ENCODE data around the gene SCAMP4.
"Not testable (repeated sequence)": the region's sequence is repeated elsewhere in the genome, so short reads cannot be mapped to it uniquely, and the experiment has no call there.

SCAMP4 gene

GRCh38 chr19:1866693-1867348, 38.4 kb upstream of the SCAMP4 start:
- DNase-seq (ENCODE audit: low spot score) = no peak

GRCh38 chr19:1867349-1867724, 37.9 kb upstream of the SCAMP4 start:
- no peak for DNase-seq (ENCODE audit: low spot score)

DNA sequence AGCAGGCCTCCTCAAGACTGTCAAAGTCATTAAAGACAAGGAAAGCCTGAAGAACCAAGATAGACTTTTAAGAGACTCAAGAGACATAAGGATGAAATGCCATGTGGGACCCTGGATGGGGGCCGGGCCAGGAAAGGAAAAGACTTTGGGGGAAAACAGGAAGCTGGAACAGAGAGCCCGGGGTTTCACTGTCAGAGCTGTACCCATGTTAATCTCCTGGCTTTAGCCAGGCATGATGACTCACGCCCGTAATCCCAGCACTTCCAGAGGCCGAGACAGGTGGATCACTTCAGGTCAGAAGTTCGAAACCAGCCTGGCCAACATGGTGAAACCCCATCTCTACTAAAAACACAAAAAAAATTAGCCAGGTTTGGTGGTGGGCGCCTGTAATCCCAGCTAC, 36.2 kb upstream of the SCAMP4 start:
- no peak for DNase-seq (ENCODE audit: low spot score)

- DNase-seq (ENCODE audit: low spot score) = no peak
These were observed 34.0 kb upstream of the SCAMP4 start for GRCh38 chr19:1871140-1871597.

- DNase-seq (ENCODE audit: low spot score) = no peak
These were observed 33.6 kb upstream of the SCAMP4 start for GRCh38 chr19:1871630-1872029.

DNA sequence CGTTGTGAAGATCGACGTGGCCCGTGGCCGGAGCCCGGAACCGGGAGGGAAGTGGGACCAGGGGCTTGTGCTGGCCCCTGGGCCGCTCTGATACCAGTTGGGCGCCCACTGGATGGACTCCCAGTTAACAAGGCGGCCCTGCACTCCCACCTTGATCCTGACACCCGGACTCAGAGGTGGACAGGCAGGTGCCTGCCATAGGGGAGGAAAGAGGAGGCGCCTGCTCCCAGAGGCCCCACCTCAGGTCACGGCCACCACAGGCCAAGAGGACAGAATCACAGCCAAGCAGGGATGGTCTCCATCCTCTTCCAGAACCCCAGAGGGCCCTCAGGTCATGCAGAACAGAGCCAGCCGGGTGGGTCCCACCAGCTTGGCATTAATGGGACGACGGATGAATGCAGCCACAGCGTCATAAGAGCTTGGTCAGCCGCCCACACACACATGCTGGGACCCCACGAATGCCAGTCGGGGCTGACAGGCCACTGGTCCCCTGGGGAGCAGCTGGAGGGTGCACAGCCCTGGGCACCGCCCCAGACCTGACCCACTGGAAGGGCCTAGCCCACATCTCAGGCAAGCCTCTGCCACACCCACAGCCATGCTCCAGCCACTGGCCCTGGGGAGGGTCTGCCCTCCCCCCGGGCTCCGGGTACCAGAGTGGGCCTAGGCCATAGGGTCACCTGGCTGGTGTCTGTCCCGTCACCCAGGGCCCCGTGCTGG, 32.2 kb upstream of the SCAMP4 start:
- DNase-seq (ENCODE audit: low spot score) = no peak

DNA sequence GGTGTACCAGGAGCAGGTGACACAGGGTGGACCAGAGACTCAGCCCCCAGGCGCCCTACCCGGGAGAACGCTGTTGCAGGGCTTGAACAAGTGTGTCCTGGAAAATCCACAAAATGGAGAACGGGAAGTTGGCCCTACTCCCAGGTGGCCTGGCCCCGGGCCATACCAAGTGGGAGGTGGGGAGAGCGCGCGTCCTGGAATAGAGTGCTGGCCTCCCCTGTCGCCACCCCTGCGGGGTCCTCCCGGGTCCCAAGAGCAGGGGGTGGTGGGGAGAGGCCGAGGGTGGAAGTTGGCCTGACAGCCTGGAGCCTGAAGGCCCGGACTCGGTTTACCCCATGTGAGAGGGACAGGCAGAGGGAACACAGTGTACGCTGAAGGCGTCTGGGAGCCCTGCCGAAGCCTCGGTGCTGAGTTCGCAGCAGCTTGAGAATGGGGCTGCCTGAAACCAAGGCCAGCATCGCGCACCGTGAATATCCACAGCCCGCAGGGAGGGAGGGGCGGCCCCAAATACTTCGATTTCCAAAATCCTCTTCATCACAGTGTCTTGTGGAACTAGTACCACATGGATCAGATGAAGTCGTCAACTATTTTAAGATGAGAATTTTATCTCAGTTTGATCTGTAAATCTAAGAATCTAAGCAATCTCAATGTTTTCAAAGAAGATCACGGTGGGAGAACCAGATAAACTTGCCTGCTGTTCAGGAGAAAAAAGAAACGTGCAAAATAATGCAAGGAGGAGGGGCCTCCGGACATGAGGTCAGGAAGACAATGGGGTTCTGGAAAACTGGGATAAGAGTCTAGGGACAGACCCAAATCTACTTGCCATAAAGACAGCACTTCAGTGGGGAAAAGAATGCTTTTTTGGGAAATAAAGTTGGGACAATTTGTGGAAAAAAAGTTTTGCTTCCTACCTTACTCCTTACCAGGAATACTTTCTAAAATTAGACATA, 31.4 kb upstream of the SCAMP4 start:
- DNase-seq (ENCODE audit: low spot score) = no peak

- no peak for DNase-seq (ENCODE audit: low spot score)
These were observed 30.5 kb upstream of the SCAMP4 start for GRCh38 chr19:1874554-1875185.

- DNase-seq (ENCODE audit: low spot score) = not testable (repeated sequence)
These were observed 29.9 kb upstream of the SCAMP4 start for GRCh38 chr19:1875265-1875645.

DNA sequence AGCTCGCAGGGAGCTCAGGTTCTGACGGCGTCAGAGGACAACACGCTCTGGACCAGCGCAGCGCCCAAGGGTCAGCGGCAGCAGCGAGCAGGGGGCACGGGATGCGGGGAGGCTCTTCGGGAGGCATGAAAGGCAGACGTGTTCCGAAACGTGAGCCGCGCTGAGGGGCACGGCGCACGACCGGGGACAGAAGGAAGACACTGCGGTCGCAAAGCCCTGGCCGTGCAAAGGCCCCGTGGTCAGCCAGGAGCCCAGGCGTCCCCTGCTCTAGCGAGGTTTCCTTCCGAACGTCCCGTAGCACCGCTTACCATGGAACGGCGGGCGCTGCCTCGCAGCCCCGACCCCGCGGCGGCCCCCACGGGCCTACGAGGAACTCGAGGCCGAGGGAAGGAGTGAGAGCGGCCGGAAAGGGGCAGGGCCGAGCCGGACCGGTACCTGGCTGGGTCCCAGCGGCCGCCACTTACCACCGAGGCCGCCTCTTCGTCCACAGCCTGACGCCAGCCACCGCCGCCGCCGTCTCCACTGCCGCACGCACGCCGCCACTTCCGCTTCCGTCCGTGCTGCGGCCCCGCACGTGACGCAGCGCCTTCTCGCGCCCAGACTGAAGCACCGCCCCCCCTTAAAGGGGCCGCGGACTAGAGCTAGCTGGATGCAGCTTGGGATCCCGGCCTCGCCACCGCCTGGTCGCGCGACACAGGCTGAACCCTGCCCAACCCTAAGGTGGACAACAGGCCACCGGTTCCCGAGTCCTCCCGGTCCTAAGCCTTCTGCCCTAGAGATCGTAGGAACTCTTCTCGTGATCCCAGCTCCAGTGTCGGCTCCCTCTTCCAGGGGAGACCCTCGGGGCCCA, 29.3 kb upstream of the SCAMP4 start:
- DNase-seq (ENCODE audit: low spot score) = peak; percentile 94

GRCh38 chr19:1876496-1877279, 28.5 kb upstream of the SCAMP4 start:
- DNase-seq (ENCODE audit: low spot score) = not testable (repeated sequence)

- DNase-seq (ENCODE audit: low spot score) = not testable (repeated sequence)
These were observed 27.9 kb upstream of the SCAMP4 start for GRCh38 chr19:1877280-1877660.

- DNase-seq (ENCODE audit: low spot score) = not testable (repeated sequence)
These were observed 26.6 kb upstream of the SCAMP4 start for GRCh38 chr19:1878583-1878982.

- DNase-seq (ENCODE audit: low spot score) = not testable (repeated sequence)
These were observed 25.2 kb upstream of the SCAMP4 start for GRCh38 chr19:1879982-1880381.

- peak; percentile 71 for DNase-seq (ENCODE audit: low spot score)
These were observed 24.4 kb upstream of the SCAMP4 start for GRCh38 chr19:1880611-1881392.

- DNase-seq (ENCODE audit: low spot score) = not testable (repeated sequence)
These were observed 23.7 kb upstream of the SCAMP4 start for GRCh38 chr19:1881393-1882088.

DNA sequence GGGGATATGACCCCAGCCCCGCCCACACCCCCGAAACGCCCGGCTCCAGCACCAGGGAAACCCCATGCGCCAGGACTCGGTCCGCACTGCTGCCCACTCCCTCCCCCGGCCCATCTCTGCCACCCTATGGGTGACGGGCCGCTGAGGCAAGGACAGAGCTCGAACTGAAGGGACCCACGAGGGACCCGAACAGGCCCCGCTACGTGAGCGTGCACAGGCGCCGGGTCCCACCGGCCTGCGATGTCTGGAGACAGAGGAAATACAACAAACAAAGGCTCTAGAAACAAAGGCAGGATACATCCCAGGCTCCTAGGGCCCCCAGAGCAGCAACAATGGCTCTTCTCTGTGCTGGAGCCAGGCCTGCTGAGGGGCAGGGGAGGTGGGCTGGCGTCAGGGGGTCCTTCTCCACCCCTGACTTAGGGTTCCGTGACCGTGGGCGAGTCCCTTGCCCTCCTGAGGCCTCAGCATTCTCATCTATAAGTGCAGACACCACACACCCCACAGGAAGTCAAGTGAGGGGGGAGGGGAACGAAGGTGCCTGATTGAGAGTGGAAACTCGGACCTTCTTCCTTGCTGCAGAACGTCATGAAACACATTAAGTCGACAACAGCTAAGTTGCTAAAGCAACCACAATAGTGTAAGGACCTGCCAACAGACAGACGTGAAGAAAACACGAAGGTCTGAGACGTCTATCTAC, 23.0 kb upstream of the SCAMP4 start:
- DNase-seq (ENCODE audit: low spot score) = no peak

Measured in cerebellar cortex (tissue), 1 donor.